ENCODE measurements around the gene SQOR.

Gene SQOR

GRCh38 chr15:45603881-45604280 lies 30.9 kb upstream of the SQOR start:
- peaks cover 41% of the 10 kb centered on the region for H3K36me3 ChIP-seq (ENCODE audit: insufficient read depth, low read length)
- WGBS, result 76% methylated on average over 2 of the region's 3 CpGs
- no peaks in the 10 kb centered on the region for H3K9me3 ChIP-seq (ENCODE audit: insufficient read depth, low read depth, low read length)
- H3K4me1 ChIP-seq (ENCODE audit: insufficient read depth, low read length), result no peaks in the 10 kb centered on the region
- no peak overlapping the region for H3K9ac ChIP-seq (ENCODE audit: low read depth, low read length)
- no peak overlapping the region for H3K4me3 ChIP-seq (ENCODE audit: low read length)
- no peak overlapping the region for H3K27ac ChIP-seq (ENCODE audit: low read depth, low read length)
- no peaks in the 10 kb centered on the region for H3K27me3 ChIP-seq (ENCODE audit: insufficient read depth, low read length)

DNA sequence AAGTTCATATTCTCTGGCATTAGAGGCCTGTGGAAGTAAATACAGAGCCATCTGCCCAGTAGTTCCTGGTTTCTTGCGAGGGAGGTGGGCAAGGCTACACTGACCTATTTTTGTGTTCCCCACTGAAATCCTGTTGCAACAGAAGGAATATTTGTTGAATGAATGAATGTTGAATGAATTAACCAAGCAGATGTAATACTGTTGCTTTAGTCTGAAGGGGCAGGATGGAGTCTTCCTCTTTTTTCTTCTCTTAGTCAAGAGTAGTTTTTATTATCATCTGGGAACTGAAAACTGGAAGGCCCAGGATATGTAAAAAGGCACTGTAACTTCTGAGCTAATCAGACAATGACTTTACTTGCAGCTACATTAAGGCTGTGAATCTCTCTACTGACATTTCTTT lies 30.5 kb upstream of the SQOR start:
- Histone ChIP-seq H3K4me3 (ENCODE audit: low read length) (no peak overlapping the region), H3K9me3 (ENCODE audit: insufficient read depth, low read depth, low read length) (no peaks in the 10 kb centered on the region), H3K36me3 (ENCODE audit: insufficient read depth, low read length) (peaks cover 41% of the 10 kb centered on the region), H3K9ac (ENCODE audit: low read depth, low read length) (no peak overlapping the region), H3K27ac (ENCODE audit: low read depth, low read length) (no peak overlapping the region), H3K4me1 (ENCODE audit: insufficient read depth, low read length) (no peaks in the 10 kb centered on the region), H3K27me3 (ENCODE audit: insufficient read depth, low read length) (no peaks in the 10 kb centered on the region)
- 98% methylated on average over 1 of the region's 1 CpG for WGBS

DNA sequence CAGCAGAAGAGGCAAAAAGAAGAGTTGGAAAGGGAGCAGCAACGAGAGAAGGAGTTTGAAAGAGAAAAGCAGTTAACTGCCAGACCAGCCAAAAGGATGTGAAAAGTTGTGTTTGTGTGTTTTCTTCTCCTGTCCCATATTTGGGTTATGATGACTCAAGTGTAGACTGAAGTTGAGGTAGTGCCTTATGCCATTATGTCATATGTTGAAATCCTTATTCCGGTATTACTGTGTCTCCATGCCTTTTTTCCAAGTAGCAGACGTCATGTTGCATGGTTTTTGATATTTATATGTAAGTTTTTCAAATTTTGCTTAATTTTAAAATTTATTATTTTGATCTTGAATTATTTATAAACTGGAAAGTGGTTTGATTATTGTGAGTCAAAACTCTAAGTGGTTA lies 28.4 kb upstream of the SQOR start:
- WGBS, result 90% methylated on average over 3 of the region's 3 CpGs
- Histone ChIP-seq H3K36me3 (ENCODE audit: insufficient read depth, low read length) (peaks cover 41% of the 10 kb centered on the region), H3K27ac (ENCODE audit: low read depth, low read length) (no peak overlapping the region), H3K27me3 (ENCODE audit: insufficient read depth, low read length) (no peaks in the 10 kb centered on the region), H3K9ac (ENCODE audit: low read depth, low read length) (no peak overlapping the region), H3K4me1 (ENCODE audit: insufficient read depth, low read length) (no peaks in the 10 kb centered on the region), H3K9me3 (ENCODE audit: insufficient read depth, low read depth, low read length) (no peaks in the 10 kb centered on the region), H3K4me3 (ENCODE audit: low read length) (no peak overlapping the region)

GRCh38 chr15:45606841-45607240 lies 28.0 kb upstream of the SQOR start:
- Histone ChIP-seq H3K9ac (ENCODE audit: low read depth, low read length) (no peak overlapping the region), H3K36me3 (ENCODE audit: insufficient read depth, low read length) (peaks cover 41% of the 10 kb centered on the region), H3K27ac (ENCODE audit: low read depth, low read length) (no peak overlapping the region), H3K27me3 (ENCODE audit: insufficient read depth, low read length) (no peaks in the 10 kb centered on the region), H3K4me1 (ENCODE audit: insufficient read depth, low read length) (no peaks in the 10 kb centered on the region), H3K4me3 (ENCODE audit: low read length) (no peak overlapping the region), H3K9me3 (ENCODE audit: insufficient read depth, low read depth, low read length) (no peaks in the 10 kb centered on the region)
- WGBS, result 90% methylated on average over 1 of the region's 1 CpG

DNA sequence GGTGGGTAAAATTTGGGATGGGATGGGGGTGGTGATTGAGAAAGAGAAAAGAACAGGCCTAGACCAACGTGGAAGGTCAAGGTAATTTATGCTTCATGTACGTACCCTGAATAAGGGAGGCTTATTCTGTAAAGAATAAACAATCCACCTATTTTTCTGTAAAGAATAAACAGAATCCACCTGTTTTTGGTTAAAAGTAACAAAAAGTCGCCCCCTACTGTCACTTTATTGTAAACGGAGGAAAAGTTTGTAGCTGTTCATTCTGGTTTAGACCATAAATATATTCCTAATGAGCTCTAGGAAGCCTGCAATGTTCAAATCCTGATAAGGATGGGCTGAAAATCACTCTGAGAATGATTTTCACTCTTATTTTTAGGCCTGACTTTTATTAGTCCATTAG lies 23.5 kb upstream of the SQOR start:
- Histone ChIP-seq H3K36me3 (ENCODE audit: insufficient read depth, low read length) (peaks cover 21% of the 10 kb centered on the region), H3K4me3 (ENCODE audit: low read length) (no peak overlapping the region), H3K9ac (ENCODE audit: low read depth, low read length) (no peak overlapping the region), H3K4me1 (ENCODE audit: insufficient read depth, low read length) (no peaks in the 10 kb centered on the region; the same call in 1 of the 2 replicates), H3K9me3 (ENCODE audit: insufficient read depth, low read depth, low read length) (no peaks in the 10 kb centered on the region), H3K27ac (ENCODE audit: low read depth, low read length) (no peak overlapping the region), H3K27me3 (ENCODE audit: insufficient read depth, low read length) (no peaks in the 10 kb centered on the region)
- 0% methylated on average over 1 of the region's 4 CpGs for WGBS

GRCh38 chr15:45612790-45613415 lies 21.9 kb upstream of the SQOR start:
- H3K4me1 ChIP-seq (ENCODE audit: insufficient read depth, low read length), result peaks cover 8% of the 10 kb centered on the region; the same call in 1 of the 2 replicates
- WGBS, result no CpG with 5 or more reads among the region's 1 CpG
- peaks cover 9% of the 10 kb centered on the region for H3K36me3 ChIP-seq (ENCODE audit: insufficient read depth, low read length)
- no peaks in the 10 kb centered on the region for H3K27me3 ChIP-seq (ENCODE audit: insufficient read depth, low read length)
- H3K27ac ChIP-seq (ENCODE audit: low read depth, low read length), result no peak overlapping the region
- H3K9ac ChIP-seq (ENCODE audit: low read depth, low read length), result no peak overlapping the region
- H3K4me3 ChIP-seq (ENCODE audit: low read length), result no peak overlapping the region
- H3K9me3 ChIP-seq (ENCODE audit: insufficient read depth, low read depth, low read length), result no peaks in the 10 kb centered on the region

DNA sequence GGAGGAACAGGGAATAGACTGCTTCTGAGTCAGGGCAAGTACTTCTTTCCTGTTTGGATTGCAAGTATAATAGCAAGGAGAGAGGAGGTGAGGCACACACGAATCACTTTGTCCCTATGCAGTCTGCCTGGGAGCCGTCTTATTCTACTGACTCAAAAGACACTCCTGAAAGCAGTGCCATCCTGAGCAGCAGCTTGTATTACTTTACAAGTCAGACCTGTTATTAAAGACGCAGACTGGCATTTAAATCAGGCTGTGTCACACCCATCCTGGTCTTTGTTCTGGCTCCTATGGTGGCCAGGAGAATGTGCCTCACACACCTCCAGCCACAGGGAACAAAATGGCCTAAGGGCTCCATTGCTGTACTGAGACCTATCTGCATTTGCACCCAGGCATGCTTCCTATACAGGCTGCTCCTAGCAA lies 17.9 kb upstream of the SQOR start:
- Histone ChIP-seq H3K4me1 (ENCODE audit: insufficient read depth, low read length) (peaks cover 8% of the 10 kb centered on the region; the same call in 1 of the 2 replicates), H3K27me3 (ENCODE audit: insufficient read depth, low read length) (no peaks in the 10 kb centered on the region; the same call in 1 of the 2 replicates), H3K27ac (ENCODE audit: low read depth, low read length) (no peak overlapping the region), H3K36me3 (ENCODE audit: insufficient read depth, low read length) (no peaks in the 10 kb centered on the region), H3K4me3 (ENCODE audit: low read length) (no peak overlapping the region), H3K9ac (ENCODE audit: low read depth, low read length) (no peak overlapping the region), H3K9me3 (ENCODE audit: insufficient read depth, low read depth, low read length) (no peaks in the 10 kb centered on the region)
- 61% methylated on average over 3 of the region's 3 CpGs for WGBS

DNA sequence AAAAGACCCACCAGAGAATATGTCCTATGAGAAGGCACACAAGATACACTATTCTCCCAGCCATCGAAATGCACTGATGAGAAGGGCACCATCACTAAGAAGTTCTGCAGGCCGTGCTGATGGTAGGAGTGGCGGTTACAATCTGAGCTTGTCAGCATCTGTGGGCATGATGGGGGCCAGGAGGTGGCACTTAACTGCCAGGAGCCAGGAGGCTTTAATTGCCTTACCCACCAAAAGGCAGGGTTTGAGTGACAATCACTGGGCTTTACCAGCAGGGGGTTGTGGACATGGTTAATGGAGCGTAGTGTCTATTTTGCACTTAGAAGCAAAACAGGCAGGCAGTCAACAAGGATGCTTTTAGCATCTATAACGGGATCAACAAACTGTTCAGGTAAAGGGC lies 16.0 kb upstream of the SQOR start:
- Histone ChIP-seq H3K9ac (ENCODE audit: low read depth, low read length) (no peak overlapping the region), H3K4me3 (ENCODE audit: low read length) (no peak overlapping the region), H3K27me3 (ENCODE audit: insufficient read depth, low read length) (no peaks in the 10 kb centered on the region; the same call in 1 of the 2 replicates), H3K4me1 (ENCODE audit: insufficient read depth, low read length) (peaks cover 8% of the 10 kb centered on the region; the same call in 1 of the 2 replicates), H3K27ac (ENCODE audit: low read depth, low read length) (no peak overlapping the region), H3K36me3 (ENCODE audit: insufficient read depth, low read length) (no peaks in the 10 kb centered on the region), H3K9me3 (ENCODE audit: insufficient read depth, low read depth, low read length) (no peaks in the 10 kb centered on the region)
- 95% methylated on average over 5 of the region's 5 CpGs for WGBS

DNA sequence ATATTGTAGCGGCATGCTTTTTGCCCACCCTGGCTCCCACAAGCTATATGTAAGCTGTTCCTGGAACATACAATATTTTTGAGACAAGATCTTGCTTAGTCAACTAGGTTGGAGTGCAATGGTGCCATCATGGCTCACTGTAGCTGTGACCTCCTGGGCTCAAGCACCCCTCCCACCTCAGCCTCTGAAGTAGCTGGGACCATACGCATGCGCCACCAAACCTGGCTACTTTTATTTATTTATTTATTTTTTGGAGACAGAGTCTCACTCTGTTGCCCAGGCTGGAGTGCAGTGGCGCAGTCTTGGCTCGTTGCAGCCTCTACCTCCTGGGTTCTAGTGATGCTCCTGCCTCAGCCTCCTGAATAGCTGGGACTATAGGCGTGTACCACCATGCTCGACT lies 6.7 kb upstream of the SQOR start:
- Histone ChIP-seq H3K4me3 (ENCODE audit: low read length) (no peak overlapping the region), H3K27me3 (ENCODE audit: insufficient read depth, low read length) (peaks cover 12% of the 10 kb centered on the region), H3K4me1 (ENCODE audit: insufficient read depth, low read length) (no peaks in the 10 kb centered on the region), H3K9ac (ENCODE audit: low read depth, low read length) (no peak overlapping the region), H3K9me3 (ENCODE audit: insufficient read depth, low read depth, low read length) (peaks cover 19% of the 10 kb centered on the region; the same call in 1 of the 2 replicates), H3K27ac (ENCODE audit: low read depth, low read length) (no peak overlapping the region), H3K36me3 (ENCODE audit: insufficient read depth, low read length) (no peaks in the 10 kb centered on the region)
- 92% methylated on average over 7 of the region's 7 CpGs for WGBS

DNA sequence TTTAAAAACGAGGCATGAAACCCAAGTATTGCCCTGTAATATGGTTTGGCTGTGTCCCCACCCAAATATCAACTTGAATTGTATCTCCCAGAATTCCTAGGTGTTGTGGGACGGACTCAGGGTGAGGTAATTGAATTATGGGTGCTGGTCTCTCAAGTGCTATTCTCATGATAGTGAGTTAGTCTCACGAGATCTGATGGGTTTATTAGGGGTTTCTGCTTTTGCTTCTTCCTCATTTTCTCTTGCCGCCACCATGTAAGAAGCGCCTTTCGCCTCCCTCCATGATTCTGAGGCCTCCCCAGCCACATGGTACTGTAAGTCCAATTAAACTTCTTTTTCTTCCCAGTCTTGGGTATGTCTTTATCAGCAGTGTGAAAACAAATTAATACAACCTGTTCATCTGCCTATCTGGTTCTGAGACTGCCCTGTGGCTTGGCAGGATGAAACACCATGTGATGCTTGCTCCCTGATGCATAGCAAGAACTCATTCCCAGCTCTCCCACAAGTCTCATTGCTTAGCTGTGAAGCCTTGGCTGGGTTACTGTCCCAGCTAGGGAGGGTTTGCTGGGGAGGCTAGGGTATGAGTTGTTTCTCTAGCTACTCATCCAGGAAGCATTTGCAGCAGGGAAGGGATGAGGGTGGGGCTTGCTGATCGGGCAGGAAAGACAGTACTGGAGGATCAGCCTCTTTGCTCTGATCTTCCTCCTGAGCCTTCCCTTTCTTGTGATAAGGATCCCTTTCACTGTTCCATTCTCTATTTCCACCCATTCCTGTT lies 3.7 kb upstream of the SQOR start:
- 85% methylated on average over 7 of the region's 7 CpGs for WGBS
- Histone ChIP-seq H3K4me3 (ENCODE audit: low read length) (no peak overlapping the region), H3K9me3 (ENCODE audit: insufficient read depth, low read depth, low read length) (peaks cover 18% of the 10 kb centered on the region; the same call in 1 of the 2 replicates), H3K36me3 (ENCODE audit: insufficient read depth, low read length) (no peaks in the 10 kb centered on the region), H3K4me1 (ENCODE audit: insufficient read depth, low read length) (no peaks in the 10 kb centered on the region), H3K27me3 (ENCODE audit: insufficient read depth, low read length) (peaks cover 41% of the 10 kb centered on the region), H3K27ac (ENCODE audit: low read depth, low read length) (no peak overlapping the region), H3K9ac (ENCODE audit: low read depth, low read length) (no peak overlapping the region; the same call in 1 of the 2 replicates)

DNA sequence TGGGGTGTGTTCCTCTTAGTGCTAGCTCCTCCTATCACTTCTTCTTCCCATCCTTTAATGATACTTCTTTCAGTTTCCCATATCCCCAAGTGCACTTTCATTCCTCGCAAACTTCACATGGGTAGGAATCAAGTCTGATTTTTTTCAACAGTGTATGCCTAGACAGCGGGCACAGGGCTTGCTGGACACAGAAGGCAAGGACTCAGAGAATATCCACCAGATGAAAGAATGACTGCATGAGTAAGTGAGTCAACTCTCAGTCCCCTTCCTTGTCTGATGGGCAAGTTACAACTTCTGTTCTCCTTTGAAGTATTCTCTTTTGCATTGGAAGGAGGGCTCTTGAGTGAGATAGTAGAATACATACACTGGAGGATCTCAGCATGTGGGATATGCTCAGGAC lies 3.1 kb upstream of the SQOR start:
- Histone ChIP-seq H3K9ac (ENCODE audit: low read depth, low read length) (no peak overlapping the region), H3K36me3 (ENCODE audit: insufficient read depth, low read length) (no peaks in the 10 kb centered on the region), H3K9me3 (ENCODE audit: insufficient read depth, low read depth, low read length) (peaks cover 11% of the 10 kb centered on the region; the same call in 1 of the 2 replicates), H3K27me3 (ENCODE audit: insufficient read depth, low read length) (peaks cover 46% of the 10 kb centered on the region), H3K4me3 (ENCODE audit: low read length) (no peak overlapping the region), H3K27ac (ENCODE audit: low read depth, low read length) (no peak overlapping the region), H3K4me1 (ENCODE audit: insufficient read depth, low read length) (no peaks in the 10 kb centered on the region)
- 96% methylated on average over 2 of the region's 2 CpGs for WGBS
